OCI-LY7 (cell line): ENCODE data around the gene NTM.

Source experiments
- EZH2phosphoT487 ChIP-seq: fragments of 200-600 bp; sonication (generic); IDR thresholded peaks from 2 replicates; pipeline ENCODE4 v1.6.1; 2018; ENCODE audit warnings: low read depth, borderline replicate concordance, mild to moderate bottlenecking, mixed run types, antibody characterized with exemption, low read length, moderate library complexity, mixed read lengths
- TF ChIP-seq, protein P1 (sequence below): fragments of 200-600 bp; sonication (generic); conservative IDR thresholded peaks from 2 replicates; pipeline ENCODE4 v1.5.1; 2014; ENCODE audit warnings: mild to moderate bottlenecking, antibody characterized with exemption, low read length, moderate library complexity, mixed read lengths

DNA sequence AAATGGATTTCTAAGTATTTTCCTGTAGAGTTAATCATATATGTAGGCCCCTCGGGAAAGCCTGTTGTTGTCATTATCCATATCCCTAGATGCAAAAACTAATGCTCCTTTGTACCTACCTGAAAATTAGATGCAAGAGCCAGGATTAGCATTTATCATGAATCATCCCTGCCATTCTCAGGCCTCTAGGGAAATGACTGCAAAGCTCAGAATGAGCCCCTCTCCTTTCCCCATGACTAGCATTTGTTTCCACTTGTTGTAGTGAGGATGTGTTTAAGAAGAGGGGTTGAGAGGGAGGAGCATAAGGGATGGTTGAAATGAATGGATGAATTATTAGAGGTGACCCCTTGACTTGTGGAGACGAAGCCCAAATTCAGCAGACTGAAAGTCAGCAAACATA lies 537.9 kb downstream of the NTM start:
- TF ChIP-seq, protein P1, sequence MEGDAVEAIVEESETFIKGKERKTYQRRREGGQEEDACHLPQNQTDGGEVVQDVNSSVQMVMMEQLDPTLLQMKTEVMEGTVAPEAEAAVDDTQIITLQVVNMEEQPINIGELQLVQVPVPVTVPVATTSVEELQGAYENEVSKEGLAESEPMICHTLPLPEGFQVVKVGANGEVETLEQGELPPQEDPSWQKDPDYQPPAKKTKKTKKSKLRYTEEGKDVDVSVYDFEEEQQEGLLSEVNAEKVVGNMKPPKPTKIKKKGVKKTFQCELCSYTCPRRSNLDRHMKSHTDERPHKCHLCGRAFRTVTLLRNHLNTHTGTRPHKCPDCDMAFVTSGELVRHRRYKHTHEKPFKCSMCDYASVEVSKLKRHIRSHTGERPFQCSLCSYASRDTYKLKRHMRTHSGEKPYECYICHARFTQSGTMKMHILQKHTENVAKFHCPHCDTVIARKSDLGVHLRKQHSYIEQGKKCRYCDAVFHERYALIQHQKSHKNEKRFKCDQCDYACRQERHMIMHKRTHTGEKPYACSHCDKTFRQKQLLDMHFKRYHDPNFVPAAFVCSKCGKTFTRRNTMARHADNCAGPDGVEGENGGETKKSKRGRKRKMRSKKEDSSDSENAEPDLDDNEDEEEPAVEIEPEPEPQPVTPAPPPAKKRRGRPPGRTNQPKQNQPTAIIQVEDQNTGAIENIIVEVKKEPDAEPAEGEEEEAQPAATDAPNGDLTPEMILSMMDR = no peak
- no peak for TF ChIP-seq EZH2phosphoT487
